ENCODE measurements around the gene POLR3A. TPM values are rescaled to one million over a fixed set of nuclear protein-coding genes. Genes with fewer than 3 reads are reported as not detected.

Gene POLR3A
- total RNA-seq, 3 donors from 2014 or later: 10.1 to 17.9 (median 13.4) TPM

DNA sequence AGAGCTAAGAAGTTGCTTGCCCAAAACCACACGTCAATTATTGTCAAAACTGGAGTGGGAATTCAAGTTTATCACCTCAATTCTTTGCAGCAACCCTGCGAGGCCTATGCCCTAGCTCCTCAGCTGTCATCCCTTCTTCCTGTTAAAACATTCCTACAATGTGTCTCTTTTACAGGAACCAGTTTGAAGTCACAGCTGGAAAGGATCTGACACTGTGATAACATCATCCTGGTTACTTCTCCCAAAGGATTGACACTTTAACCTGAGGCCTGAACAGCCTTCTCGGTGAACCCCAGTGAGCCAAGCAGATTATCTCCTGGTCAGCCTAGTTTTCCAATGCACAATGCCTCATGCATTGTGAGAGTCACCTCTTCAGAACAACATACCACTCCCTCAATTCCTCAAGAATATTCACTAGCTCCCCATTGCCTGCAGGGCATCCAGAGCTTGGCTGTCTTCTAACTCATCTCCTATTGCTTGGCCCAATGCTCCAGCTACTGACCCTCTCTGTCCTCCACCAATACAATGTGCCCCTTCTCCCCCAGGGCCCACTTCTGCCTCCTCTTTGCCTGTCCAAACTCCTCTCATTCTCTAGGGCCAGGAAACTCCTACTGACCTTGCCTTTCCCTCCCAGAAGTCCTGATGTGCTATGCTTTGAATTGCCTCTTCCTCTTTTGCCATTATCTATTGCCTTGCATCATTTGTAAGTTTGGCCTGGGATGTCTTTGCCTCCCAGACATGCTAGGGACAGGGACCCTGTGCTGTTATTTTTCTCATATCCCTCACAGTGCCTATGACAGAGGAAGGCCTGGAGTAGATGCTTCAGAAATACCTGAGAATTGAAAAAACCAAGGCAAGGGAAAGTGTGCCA, 92.4 kb downstream of the POLR3A start:
- Histone ChIP-seq H3K4me1 (no peaks in the 10 kb centered on the region), H3K4me3 (no peak overlapping the region), H3K27ac (peak overlapping the region; percentile 49 to 68), H3K27me3 (no peaks in the 10 kb centered on the region), H3K36me3 (no peaks in the 10 kb centered on the region), H3K9me3 (no peaks in the 10 kb centered on the region)
- intact Hi-C loops (cut with DNase I; ENCODE audit: low total_unique reads): no loop called here
- no peak for DNase-seq (ENCODE audit: low spot score in 2 of 2)
- TF ChIP-seq POLR2A (IDR thresholded peaks at IDR 0.05): no peak
- no peak for TF ChIP-seq POLR2AphosphoS5 (IDR thresholded peaks at IDR 0.05)
- TF ChIP-seq, protein P1, sequence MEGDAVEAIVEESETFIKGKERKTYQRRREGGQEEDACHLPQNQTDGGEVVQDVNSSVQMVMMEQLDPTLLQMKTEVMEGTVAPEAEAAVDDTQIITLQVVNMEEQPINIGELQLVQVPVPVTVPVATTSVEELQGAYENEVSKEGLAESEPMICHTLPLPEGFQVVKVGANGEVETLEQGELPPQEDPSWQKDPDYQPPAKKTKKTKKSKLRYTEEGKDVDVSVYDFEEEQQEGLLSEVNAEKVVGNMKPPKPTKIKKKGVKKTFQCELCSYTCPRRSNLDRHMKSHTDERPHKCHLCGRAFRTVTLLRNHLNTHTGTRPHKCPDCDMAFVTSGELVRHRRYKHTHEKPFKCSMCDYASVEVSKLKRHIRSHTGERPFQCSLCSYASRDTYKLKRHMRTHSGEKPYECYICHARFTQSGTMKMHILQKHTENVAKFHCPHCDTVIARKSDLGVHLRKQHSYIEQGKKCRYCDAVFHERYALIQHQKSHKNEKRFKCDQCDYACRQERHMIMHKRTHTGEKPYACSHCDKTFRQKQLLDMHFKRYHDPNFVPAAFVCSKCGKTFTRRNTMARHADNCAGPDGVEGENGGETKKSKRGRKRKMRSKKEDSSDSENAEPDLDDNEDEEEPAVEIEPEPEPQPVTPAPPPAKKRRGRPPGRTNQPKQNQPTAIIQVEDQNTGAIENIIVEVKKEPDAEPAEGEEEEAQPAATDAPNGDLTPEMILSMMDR (IDR thresholded peaks at IDR 0.05): no peak

DNA sequence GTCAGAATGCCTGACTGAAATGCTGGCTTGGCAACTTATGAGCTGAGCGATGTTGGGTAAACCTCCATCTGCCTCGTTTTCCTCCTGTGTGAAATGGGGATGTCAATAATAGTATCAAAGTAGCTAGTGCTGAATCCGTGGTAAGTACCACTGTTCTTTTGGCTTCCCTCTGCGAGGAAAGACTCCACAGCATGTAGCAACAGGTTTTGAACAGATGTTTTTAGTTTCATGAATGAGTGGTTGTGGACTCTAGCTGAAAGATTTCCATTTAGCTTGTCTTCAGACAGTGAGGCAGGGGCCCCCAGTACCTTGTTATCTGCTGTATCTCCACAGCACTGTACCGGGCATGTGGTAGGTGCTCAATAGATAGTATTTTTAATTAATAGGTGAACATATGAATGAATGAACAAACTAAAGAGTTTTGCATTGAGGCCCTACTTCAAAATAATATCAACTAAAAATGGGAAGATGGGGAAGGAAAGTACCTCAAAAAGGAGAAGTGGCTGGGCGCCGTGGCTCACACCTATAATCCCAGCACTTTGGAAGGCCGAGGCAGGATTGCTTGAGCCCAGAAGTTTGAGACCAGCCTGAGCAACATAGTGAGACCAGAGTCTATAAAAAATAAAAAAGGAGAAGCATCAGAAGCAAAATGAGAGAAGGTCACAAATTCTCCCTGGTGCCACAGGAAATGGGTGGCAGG, 97.1 kb downstream of the POLR3A start:
- no peaks in the 10 kb centered on the region for H3K4me1 ChIP-seq
- H3K4me3 ChIP-seq: no peak overlapping the region
- DNase-seq (ENCODE audit: low spot score in 2 of 2): no peak

DNA sequence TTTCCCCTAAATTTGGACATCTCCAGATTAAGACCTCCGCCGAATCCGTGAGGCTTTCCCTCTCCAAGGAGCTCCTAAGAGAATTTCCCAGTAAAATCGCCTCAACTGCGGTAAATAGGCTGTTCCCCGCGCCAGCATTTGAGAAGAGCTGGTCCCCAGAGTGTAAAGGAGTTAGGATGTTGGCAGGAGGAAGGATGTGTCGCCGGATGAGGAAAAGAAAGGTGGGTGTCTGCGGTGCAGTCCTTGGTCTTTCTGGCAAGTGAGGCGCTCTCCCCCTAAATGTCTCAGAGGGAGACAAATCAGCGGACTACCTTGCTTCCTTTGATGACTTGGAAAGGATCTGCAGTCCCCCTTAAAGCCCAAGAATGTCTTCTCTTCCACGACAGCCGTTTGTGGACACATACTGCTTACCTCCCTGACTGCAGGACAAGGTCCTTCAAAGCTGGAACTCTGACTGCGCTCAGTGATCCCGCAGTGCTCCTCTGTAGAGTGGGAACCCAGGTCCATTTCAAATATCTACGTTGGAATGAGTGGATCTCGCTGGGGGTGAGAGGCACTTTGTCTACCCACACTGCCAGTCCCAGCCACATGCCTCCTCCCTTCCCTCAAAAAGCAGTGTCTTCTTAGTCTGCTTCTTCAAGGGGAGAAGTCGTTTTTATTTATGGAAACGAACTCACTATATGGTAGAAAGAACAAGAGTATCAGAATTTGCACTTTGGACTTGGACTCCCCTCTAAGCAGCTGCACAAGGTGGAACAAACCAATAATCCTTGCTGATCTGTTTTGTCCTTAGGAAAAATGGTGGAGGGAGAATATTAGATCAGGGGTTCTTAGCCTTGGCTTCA, 101.7 kb downstream of the POLR3A start:
- no peaks in the 10 kb centered on the region for H3K4me1 ChIP-seq
- H3K27ac ChIP-seq: peak overlapping the region; percentile 91 to 97
- intact Hi-C loops (cut with DNase I; ENCODE audit: low total_unique reads): loop anchor here (10.0 kb wide), 1 partner anchor 53 kb away; no protein-coding TSS in a partner anchor
- no peaks in the 10 kb centered on the region for H3K9me3 ChIP-seq
- peak overlapping the region; percentile 84 to 98 (median 86) for H3K4me3 ChIP-seq
- DNase-seq (ENCODE audit: low spot score in 2 of 2): peak in 1 of 2 donors; percentile 35
- TF ChIP-seq, protein P1 (IDR thresholded peaks at IDR 0.05): peak in 1 of 3 donors; percentile 2
- TF ChIP-seq POLR2A (IDR thresholded peaks at IDR 0.05): no peak
- H3K36me3 ChIP-seq: no peaks in the 10 kb centered on the region
- H3K27me3 ChIP-seq: no peaks in the 10 kb centered on the region

More for the DNA sequence above, 97.1 kb downstream of the POLR3A start:
- TF ChIP-seq POLR2A (IDR thresholded peaks at IDR 0.05) (no peak), POLR2AphosphoS5 (IDR thresholded peaks at IDR 0.05) (no peak)
- TF ChIP-seq, protein P1 (IDR thresholded peaks at IDR 0.05): no peak
- intact Hi-C loops (cut with DNase I; ENCODE audit: low total_unique reads): no loop called here
- no peaks in the 10 kb centered on the region for H3K9me3 ChIP-seq
- no peaks in the 10 kb centered on the region for H3K36me3 ChIP-seq
- no peaks in the 10 kb centered on the region for H3K27me3 ChIP-seq
- H3K27ac ChIP-seq: no peak overlapping the region

DNA sequence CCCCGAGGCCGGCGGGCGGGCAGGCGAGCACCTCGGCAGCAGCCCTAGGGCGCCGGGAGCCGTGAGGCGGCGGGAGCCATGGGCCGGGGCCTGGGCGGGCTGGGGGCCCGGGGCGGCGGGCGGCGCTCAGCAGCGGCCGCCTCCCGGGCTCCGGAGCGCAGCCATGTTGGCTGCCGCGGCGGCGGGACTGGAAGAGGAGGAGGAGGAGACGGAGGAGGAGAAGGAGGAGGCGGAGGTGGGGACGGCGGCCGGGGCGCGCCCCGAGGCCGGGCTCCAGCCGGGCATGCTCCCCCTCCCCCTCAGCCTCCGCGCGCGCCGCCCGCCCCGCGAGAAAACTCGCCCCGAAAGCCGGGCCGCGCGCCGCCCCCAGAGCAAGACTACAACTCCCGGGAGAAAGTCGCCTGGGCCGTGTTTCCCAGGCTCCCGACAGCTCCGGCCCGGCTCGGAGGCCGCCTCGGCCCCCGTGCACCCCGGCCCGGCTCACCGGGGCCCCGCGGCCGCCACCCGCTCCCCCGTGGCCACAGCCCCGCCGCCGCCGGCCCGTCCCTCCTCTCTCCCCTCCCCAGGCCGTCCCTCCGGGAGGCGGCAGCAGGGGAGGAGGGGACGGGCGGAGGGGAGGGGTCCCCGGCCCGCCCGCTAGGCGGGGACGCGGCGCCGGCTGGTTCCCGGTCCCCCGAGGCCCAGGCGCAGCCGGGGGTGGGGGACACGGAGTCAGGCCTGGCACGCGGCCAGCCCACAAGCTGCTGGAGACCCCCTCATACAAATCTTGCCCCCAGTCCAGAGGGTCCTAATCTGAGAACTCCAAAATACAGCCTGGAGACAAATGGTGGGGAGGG, 102.5 kb downstream of the POLR3A start, which contains the start of gene DLG5:
DLG5 (minus strand) TSS at position 190 of the 836 bp plus-strand sequence. CDS start 235 bp downstream, outside the sequence.
- Histone ChIP-seq H3K27ac (peak within 1 kb of the TSS; percentile 91 to 97), H3K27me3 (no peaks in the 10 kb centered on the region), H3K4me1 (peaks cover 0 to 1% of the 10 kb centered on the region in 2 donors), H3K36me3 (no peaks in the 10 kb centered on the region), H3K4me3 (peak within 1 kb of the TSS; percentile 84 to 98 (median 86)), H3K9me3 (no peaks in the 10 kb centered on the region)
- DNase-seq (ENCODE audit: low spot score in 2 of 2): peak; percentile 63 to 74
- TF ChIP-seq POLR2A (IDR thresholded peaks at IDR 0.05): no peak
- TF ChIP-seq POLR2AphosphoS5 (IDR thresholded peaks at IDR 0.05): no peak
- TF ChIP-seq, protein P1 (IDR thresholded peaks at IDR 0.05): peak in 1 of 3 donors; percentile 9
- intact Hi-C loops (cut with DNase I; ENCODE audit: low total_unique reads): loop anchor here (10.0 kb wide), 1 partner anchor 52 kb away; no protein-coding TSS in a partner anchor

Measured in breast epithelium (tissue), 4 donors.